K562 (cell line): ENCODE data around the gene RMND5B. TPM values are rescaled to one million over a fixed set of nuclear protein-coding genes. Genes with fewer than 3 reads are reported as not detected.

ENCODE experiments used
- ATAC-seq: fragments of 200-7000 bp; cut with Tn5 transposase; 3 replicates; pipeline ENCODE4 v1.9.1; 2020; ENCODE audit warnings: moderate library complexity
- BruUV-seq: library from RNA; stranded (reverse); fragments of 400-500 nt; replicated peaks from 2 replicates; lab custom pipeline; 2021; lab: Mats Ljungman, UMichigan
- CTCF ChIA-PET: fragments of 300-600 bp; formaldehyde crosslinking; extraction: SDS; loops from one replicate; lab custom pipeline; 2021; ENCODE audit warnings: low intra/inter-chr PET ratio; lab: Yijun Ruan, JAX
- POLR2A ChIA-PET: fragments of 300-600, 350-650 bp; sonication (Branson Sonifier 250); formaldehyde crosslinking; extraction: SDS; loops from one replicate; lab custom pipeline; 2021; ENCODE audit warnings: antibody characterized with exemption, inconsistent platforms; lab: Yijun Ruan, JAX
- DNase-seq, 4 experiments: peaks; one replicate each; pipeline versions ENCODE4 v3.0.0 to v3.0.0-alpha.2; 2011 to 2018; ENCODE audit warnings: low spot score in 3 of 4, mixed read lengths in 3 of 4; ENCODE audit errors: extremely low read depth in 1 of 4
- FAIRE-seq: peaks from 2 replicates; lab custom pipeline; 2011; peaks lifted over from hg19 to GRCh38; lab: Jason Lieb, UNC
- H2AFZ ChIP-seq: 2 replicates; pipeline ENCODE4 v1.6.0; 2011; ENCODE audit warnings: low read depth, low read length, control low read depth, inconsistent platforms
- H3K27ac ChIP-seq: fragments of 200-600 bp; 3 replicates; pipeline ENCODE4 v1.8.0; 2011; ENCODE audit warnings: low read depth, mild to moderate bottlenecking, control low read depth, inconsistent platforms, low read length, moderate library complexity, mixed read lengths; ENCODE audit errors: extremely low read depth
- H3K27me3 ChIP-seq, 2 experiments: fragments of 300-600 bp in 1 of 2; 2 replicates in 1 of 2; 3 replicates in 1 of 2; pipeline versions ENCODE4 v1.6.0 to v1.8.0; 2011; ENCODE audit warnings: inconsistent platforms in 2 of 2, low read length in 2 of 2, mild to moderate bottlenecking in 1 of 2, mixed read lengths in 1 of 2, moderate library complexity in 1 of 2; ENCODE audit not compliant: control insufficient read depth in 2 of 2, insufficient read depth in 2 of 2
- H3K36me3 ChIP-seq: fragments of 300-600 bp; 3 replicates; pipeline ENCODE4 v1.8.0; 2011; ENCODE audit warnings: mild to moderate bottlenecking, low read length, inconsistent platforms; ENCODE audit not compliant: control insufficient read depth, insufficient read depth
- H3K4me1 ChIP-seq, 2 experiments: fragments of 200-600 bp in 1 of 2; replicated peaks in 1 of 2; 2 replicates in 1 of 2; 3 replicates in 1 of 2; pipeline versions ENCODE4 v1.5.1 to v1.8.0; 2011; ENCODE audit warnings: inconsistent platforms in 2 of 2, low read length in 2 of 2, mild to moderate bottlenecking in 1 of 2, mixed read lengths in 1 of 2, moderate library complexity in 1 of 2; ENCODE audit not compliant: control insufficient read depth in 2 of 2, insufficient read depth in 2 of 2
- H3K4me2 ChIP-seq: 2 replicates; pipeline ENCODE4 v1.6.1; 2011; ENCODE audit warnings: low read length, control low read depth, inconsistent platforms, mixed read lengths; ENCODE audit not compliant: insufficient read depth
- H3K4me3 ChIP-seq: fragments of 200-600 bp; sonication (generic), shearing (Covaris generic); 2 replicates; pipeline ENCODE4 v1.5.1; 2016; ENCODE audit warnings: control low read depth, inconsistent platforms
- H3K79me2 ChIP-seq: fragments of 200-600 bp; 3 replicates; pipeline ENCODE4 v1.8.0; 2011; ENCODE audit warnings: low read length, inconsistent platforms; ENCODE audit not compliant: control insufficient read depth, insufficient read depth
- H3K9ac ChIP-seq, 2 experiments: 2 replicates each; pipeline versions ENCODE4 v1.6.0 to v1.6.1; 2011; ENCODE audit warnings: low read depth in 2 of 2, low read length in 2 of 2, control low read depth in 1 of 2, inconsistent platforms in 1 of 2, mild to moderate bottlenecking in 1 of 2, mixed read lengths in 1 of 2; ENCODE audit not compliant: insufficient read depth in 1 of 2
- H3K9me1 ChIP-seq: one replicate; pipeline ENCODE4 v1.6.0; 2011; ENCODE audit warnings: inconsistent platforms, mild to moderate bottlenecking, low read length, moderate library complexity; ENCODE audit not compliant: control insufficient read depth, insufficient read depth
- H3K9me3 ChIP-seq: replicated peaks from 2 replicates; pipeline ENCODE4 v1.5.1; 2011; ENCODE audit warnings: low read depth, low read length, inconsistent platforms; ENCODE audit not compliant: control insufficient read depth, insufficient read depth
- H4K20me1 ChIP-seq: replicated peaks from 2 replicates; pipeline ENCODE4 v1.6.1; 2011; ENCODE audit warnings: low read length, inconsistent platforms, mixed read lengths; ENCODE audit not compliant: control insufficient read depth, insufficient read depth
- EHMT2 ChIP-seq: fragments of 450-650 bp; IDR thresholded peaks from 2 replicates; pipeline ENCODE4 v1.6.1; 2018; ENCODE audit warnings: antibody characterized with exemption
- ETV1 ChIP-seq: fragments of 450-650 bp; conservative IDR thresholded peaks from 2 replicates; pipeline ENCODE4 v1.6.1; 2016; ENCODE audit warnings: missing genetic modification characterization, control low read depth, low read depth, missing compliant biosample characterization
- HDAC1 ChIP-seq, 2 experiments: fragments of 450-650 bp; IDR thresholded peaks; 2 replicates each; pipeline ENCODE4 v1.6.1; 2016 to 2017; ENCODE audit warnings: inconsistent platforms in 1 of 2, mild to moderate bottlenecking in 1 of 2, moderate library complexity in 1 of 2
- KAT8 ChIP-seq: fragments of 450-650 bp; IDR thresholded peaks from 2 replicates; pipeline ENCODE4 v1.6.1; 2016; ENCODE audit warnings: low read depth, mild to moderate bottlenecking
- NRF1 ChIP-seq, 2 experiments: fragments of 450-650 bp; IDR thresholded peaks in 1 of 2; conservative IDR thresholded peaks in 1 of 2; 2 replicates each; pipeline ENCODE4 v1.6.1; 2014; ENCODE audit warnings: mild to moderate bottlenecking in 2 of 2
- POLR3A ChIP-seq: IDR thresholded peaks from 2 replicates; pipeline ENCODE4 v1.6.1; 2011; ENCODE audit warnings: borderline replicate concordance, mild to moderate bottlenecking, moderate library complexity; ENCODE audit not compliant: insufficient read length, insufficient read depth; ENCODE audit errors: extremely low read depth
- RB1 ChIP-seq: fragments of 450-650 bp; IDR thresholded peaks from 2 replicates; pipeline ENCODE4 v1.6.1; 2017; ENCODE audit warnings: low read depth, mild to moderate bottlenecking
- WGBS: fragments of 100-300 bp; shearing (Covaris generic); methylation state at CpG from one replicate; pipeline ENCODE4 v1.1.6; 2016; ENCODE audit warnings: low coverage, mixed read lengths; ENCODE audit not compliant: insufficient coverage; ENCODE audit errors: missing lambda C conversion rate; 5-methylcytosine and 5-hydroxymethylcytosine counted together
- in situ Hi-C: fragments of 300-500 bp; cut with MboI; formaldehyde crosslinking; loops from 4 replicates; pipeline ENCODE4 v1.15.0; 2018; ENCODE audit warnings: inconsistent platforms, mixed read lengths
- intact Hi-C: fragments of 100-400 bp; cut with micrococcal nuclease; formaldehyde crosslinking; loops from 2 replicates; pipeline ENCODE4 v1.14.2; 2022
- polyA plus RNA-seq, 8 experiments: library from polyadenylated mRNA; depleted of rRNA in 4 of 8; stranded (reverse) in 5 of 8; unstranded in 3 of 8; fragments of >200 nt; fragmentation: Nextera tagmentation in 2 of 8; fragmentation: Illumina TruSeq in 1 of 8; extraction: Ambion mirVana in 2 of 8; extraction: Trizol in 1 of 8; gene quantifications; 2 replicates each; pipeline versions ENCODE4 v1.2.1 to v1.2.3, GENCODE V29; 2011 to 2014; ENCODE audit warnings: inconsistent platforms in 1 of 8, missing spikeins in 1 of 8
- total RNA-seq, 7 experiments: library from RNA; depleted of rRNA in 6 of 7; stranded (reverse); fragments of >200 nt in 6 of 7; fragmentation: Illumina TruSeq in 2 of 7; extraction: Trizol in 2 of 7; gene quantifications; 2 replicates each; pipeline versions ENCODE4 v1.2.1 to v1.2.3, GENCODE V29; 2011 to 2021; ENCODE audit warnings: low replicate concordance in 1 of 7
- TF ChIP-seq, protein P1 (sequence below): sonication (generic); formaldehyde crosslinking; IDR thresholded peaks from 2 replicates; pipeline ENCODE4 v1.8.0; 2023; ENCODE audit warnings: missing genetic modification reagents, mild to moderate bottlenecking, borderline replicate concordance
- TF ChIP-seq, protein P2 (sequence below): sonication (generic); formaldehyde crosslinking; IDR thresholded peaks from 2 replicates; pipeline ENCODE4 v1.8.1; 2023; ENCODE audit warnings: mild to moderate bottlenecking, missing genetic modification reagents
- TF ChIP-seq, protein P3 (sequence below): sonication (generic); formaldehyde crosslinking; IDR thresholded peaks from 2 replicates; pipeline ENCODE4 v1.8.1; 2023; ENCODE audit warnings: mild to moderate bottlenecking, missing genetic modification reagents

RMND5B gene
- total and polyA plus RNA-seq, 9 of the 15 experiments (the other 6 are each of a cell fraction or from before 2014, with no cell fraction given): 2.6 to 57.0 (median 28.3) TPM

DNA sequence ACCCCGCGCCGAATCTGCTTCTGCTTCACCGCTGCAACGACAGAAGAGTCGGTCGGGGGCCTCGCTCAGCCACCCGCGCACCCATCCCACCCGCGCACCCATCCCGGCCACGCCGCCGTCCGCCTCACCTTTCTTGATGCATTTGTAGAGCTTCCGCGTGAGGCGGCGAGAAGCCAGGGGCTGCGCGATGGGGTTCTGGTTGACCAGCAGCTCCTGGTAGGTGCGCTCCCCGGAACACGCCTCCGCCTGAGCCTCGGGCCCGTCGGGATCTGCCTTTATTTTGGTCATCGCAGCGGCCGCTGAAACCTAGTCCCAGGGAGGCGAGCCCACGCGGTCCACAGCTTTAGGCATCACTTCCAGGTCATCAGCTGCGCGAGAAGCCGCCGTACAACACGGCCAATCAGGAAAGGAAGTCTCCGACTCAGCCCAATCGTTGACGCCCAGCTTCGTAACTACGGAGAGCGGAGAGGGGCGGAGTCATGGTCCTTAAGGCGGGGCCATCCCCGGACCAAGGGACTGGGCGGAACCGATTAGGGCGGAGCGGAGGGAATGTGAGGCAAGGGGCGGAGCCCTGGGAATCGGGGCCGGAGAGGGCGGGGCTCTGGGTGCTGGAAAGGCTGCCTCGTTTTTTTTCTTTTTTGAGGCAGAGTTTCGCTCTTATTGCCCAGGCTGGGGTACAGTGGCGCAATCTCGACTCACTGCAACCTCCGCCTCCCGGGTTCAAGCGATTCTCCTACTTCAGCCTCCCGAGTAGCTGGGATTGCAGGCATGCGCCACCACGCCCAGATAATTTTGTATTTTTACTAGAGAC, 22.9 kb downstream of the RMND5B start, which contains the start of gene NHP2:
Gene NHP2, minus strand, starts transcription at position 356 of the 811 bp plus-strand sequence. Its CDS starts 68 bp downstream, at position 288.
- POLR2A ChIA-PET: interaction anchor here (0.6 to 3.0 kb wide), 13 partner anchors 8 to 405 kb away, joined by 3 to 16 read pairs (median 4); no protein-coding TSS in a partner anchor
- WGBS: 2% methylated on average over 57 of the region's 68 CpGs
- Histone ChIP-seq H4K20me1 (peaks cover 14% of the 10 kb centered on the region; the same call in 1 of the 2 replicates), H3K27ac (peak within 1 kb of the TSS; percentile 46), H3K9me3 (no peaks in the 10 kb centered on the region), H3K4me3 (peak within 1 kb of the TSS; percentile 62), H2AFZ (peak within 1 kb of the TSS; percentile 84), H3K9ac (peak within 1 kb of the TSS; percentile 70 to 94), H3K4me1 (peaks cover 9 to 26% of the 10 kb centered on the region in 2 experiments; a peak in 4 of 5 replicates), H3K9me1 (no peaks in the 10 kb centered on the region), H3K79me2 (peaks cover 24% of the 10 kb centered on the region), H3K36me3 (peaks cover 40% of the 10 kb centered on the region), H3K4me2 (peak within 1 kb of the TSS; percentile 77), H3K27me3 (no peaks in the 10 kb centered on the region)
- in situ Hi-C loops: loop anchor here (5.0 kb wide), 1 partner anchor 76 kb away; no protein-coding TSS in a partner anchor
- BruUV-seq: no TSS peak
- peak; percentile 98 for ATAC-seq
- peak; percentile 99 for FAIRE-seq
- CTCF ChIA-PET: no interaction called here
- intact Hi-C loops: loop anchor here (5.0 kb wide), 1 partner anchor 41 kb away; the partner anchor contains the start of gene N4BP3
- peak; percentile 97 to 98 (median 98) for DNase-seq
- TF ChIP-seq, protein P1, sequence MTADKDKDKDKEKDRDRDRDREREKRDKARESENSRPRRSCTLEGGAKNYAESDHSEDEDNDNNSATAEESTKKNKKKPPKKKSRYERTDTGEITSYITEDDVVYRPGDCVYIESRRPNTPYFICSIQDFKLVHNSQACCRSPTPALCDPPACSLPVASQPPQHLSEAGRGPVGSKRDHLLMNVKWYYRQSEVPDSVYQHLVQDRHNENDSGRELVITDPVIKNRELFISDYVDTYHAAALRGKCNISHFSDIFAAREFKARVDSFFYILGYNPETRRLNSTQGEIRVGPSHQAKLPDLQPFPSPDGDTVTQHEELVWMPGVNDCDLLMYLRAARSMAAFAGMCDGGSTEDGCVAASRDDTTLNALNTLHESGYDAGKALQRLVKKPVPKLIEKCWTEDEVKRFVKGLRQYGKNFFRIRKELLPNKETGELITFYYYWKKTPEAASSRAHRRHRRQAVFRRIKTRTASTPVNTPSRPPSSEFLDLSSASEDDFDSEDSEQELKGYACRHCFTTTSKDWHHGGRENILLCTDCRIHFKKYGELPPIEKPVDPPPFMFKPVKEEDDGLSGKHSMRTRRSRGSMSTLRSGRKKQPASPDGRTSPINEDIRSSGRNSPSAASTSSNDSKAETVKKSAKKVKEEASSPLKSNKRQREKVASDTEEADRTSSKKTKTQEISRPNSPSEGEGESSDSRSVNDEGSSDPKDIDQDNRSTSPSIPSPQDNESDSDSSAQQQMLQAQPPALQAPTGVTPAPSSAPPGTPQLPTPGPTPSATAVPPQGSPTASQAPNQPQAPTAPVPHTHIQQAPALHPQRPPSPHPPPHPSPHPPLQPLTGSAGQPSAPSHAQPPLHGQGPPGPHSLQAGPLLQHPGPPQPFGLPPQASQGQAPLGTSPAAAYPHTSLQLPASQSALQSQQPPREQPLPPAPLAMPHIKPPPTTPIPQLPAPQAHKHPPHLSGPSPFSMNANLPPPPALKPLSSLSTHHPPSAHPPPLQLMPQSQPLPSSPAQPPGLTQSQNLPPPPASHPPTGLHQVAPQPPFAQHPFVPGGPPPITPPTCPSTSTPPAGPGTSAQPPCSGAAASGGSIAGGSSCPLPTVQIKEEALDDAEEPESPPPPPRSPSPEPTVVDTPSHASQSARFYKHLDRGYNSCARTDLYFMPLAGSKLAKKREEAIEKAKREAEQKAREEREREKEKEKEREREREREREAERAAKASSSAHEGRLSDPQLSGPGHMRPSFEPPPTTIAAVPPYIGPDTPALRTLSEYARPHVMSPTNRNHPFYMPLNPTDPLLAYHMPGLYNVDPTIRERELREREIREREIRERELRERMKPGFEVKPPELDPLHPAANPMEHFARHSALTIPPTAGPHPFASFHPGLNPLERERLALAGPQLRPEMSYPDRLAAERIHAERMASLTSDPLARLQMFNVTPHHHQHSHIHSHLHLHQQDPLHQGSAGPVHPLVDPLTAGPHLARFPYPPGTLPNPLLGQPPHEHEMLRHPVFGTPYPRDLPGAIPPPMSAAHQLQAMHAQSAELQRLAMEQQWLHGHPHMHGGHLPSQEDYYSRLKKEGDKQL (CRISPR knock-in tag): no peak
- TF ChIP-seq, protein P2, sequence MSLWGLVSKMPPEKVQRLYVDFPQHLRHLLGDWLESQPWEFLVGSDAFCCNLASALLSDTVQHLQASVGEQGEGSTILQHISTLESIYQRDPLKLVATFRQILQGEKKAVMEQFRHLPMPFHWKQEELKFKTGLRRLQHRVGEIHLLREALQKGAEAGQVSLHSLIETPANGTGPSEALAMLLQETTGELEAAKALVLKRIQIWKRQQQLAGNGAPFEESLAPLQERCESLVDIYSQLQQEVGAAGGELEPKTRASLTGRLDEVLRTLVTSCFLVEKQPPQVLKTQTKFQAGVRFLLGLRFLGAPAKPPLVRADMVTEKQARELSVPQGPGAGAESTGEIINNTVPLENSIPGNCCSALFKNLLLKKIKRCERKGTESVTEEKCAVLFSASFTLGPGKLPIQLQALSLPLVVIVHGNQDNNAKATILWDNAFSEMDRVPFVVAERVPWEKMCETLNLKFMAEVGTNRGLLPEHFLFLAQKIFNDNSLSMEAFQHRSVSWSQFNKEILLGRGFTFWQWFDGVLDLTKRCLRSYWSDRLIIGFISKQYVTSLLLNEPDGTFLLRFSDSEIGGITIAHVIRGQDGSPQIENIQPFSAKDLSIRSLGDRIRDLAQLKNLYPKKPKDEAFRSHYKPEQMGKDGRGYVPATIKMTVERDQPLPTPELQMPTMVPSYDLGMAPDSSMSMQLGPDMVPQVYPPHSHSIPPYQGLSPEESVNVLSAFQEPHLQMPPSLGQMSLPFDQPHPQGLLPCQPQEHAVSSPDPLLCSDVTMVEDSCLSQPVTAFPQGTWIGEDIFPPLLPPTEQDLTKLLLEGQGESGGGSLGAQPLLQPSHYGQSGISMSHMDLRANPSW (CRISPR knock-in tag): no peak
- TF ChIP-seq, protein P3, sequence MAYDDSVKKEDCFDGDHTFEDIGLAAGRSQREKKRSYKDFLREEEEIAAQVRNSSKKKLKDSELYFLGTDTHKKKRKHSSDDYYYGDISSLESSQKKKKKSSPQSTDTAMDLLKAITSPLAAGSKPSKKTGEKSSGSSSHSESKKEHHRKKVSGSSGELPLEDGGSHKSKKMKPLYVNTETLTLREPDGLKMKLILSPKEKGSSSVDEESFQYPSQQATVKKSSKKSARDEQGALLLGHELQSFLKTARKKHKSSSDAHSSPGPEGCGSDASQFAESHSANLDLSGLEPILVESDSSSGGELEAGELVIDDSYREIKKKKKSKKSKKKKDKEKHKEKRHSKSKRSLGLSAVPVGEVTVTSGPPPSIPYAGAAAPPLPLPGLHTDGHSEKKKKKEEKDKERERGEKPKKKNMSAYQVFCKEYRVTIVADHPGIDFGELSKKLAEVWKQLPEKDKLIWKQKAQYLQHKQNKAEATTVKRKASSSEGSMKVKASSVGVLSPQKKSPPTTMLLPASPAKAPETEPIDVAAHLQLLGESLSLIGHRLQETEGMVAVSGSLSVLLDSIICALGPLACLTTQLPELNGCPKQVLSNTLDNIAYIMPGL (CRISPR knock-in tag): 0 out of 2 replicates have a peak, but pooled peaks have one; percentile 38
- TF ChIP-seq RB1: no peak
- peak in 1 of 2 experiments; percentile 97; a peak in 2 of 4 replicates for TF ChIP-seq HDAC1 (IDR thresholded peaks at IDR 0.05)
- no peak for TF ChIP-seq EHMT2
- peak; percentile 86 to 89 for TF ChIP-seq NRF1 (conservative IDR thresholded peaks at IDR 0.05 in 1 of 2, IDR thresholded peaks at IDR 0.05 in 1 of 2)
- TF ChIP-seq ETV1 (tag): no peak
- no peak for TF ChIP-seq KAT8
- no peak for TF ChIP-seq POLR3A
